Osteocyte (in vitro differentiated cells): ENCODE data around the gene DRD4. TPM values are rescaled to one million over a fixed set of nuclear protein-coding genes. Genes with fewer than 3 reads are reported as not detected.

Source experiments
- DNase-seq: peaks from one replicate; pipeline ENCODE4 v3.0.0; 2021; ENCODE audit warnings: mixed read lengths; ENCODE audit not compliant: unreplicated experiment; ENCODE audit errors: extremely low spot score
- H3K27ac Mint-ChIP-seq: one replicate; pipeline ENCODE4 v1.8.0; 2021; ENCODE audit warnings: mild to moderate bottlenecking, mixed read lengths; ENCODE audit not compliant: unreplicated experiment
- H3K27me3 Mint-ChIP-seq: one replicate; pipeline ENCODE4 v1.8.0; 2021; ENCODE audit warnings: mixed read lengths; ENCODE audit not compliant: unreplicated experiment
- H3K36me3 Mint-ChIP-seq: one replicate; pipeline ENCODE4 v1.8.0; 2021; ENCODE audit warnings: mixed read lengths; ENCODE audit not compliant: unreplicated experiment
- H3K4me1 Mint-ChIP-seq: one replicate; pipeline ENCODE4 v1.8.0; 2021; ENCODE audit warnings: mixed read lengths; ENCODE audit not compliant: unreplicated experiment
- H3K4me3 Mint-ChIP-seq: one replicate; pipeline ENCODE4 v1.8.0; 2021; ENCODE audit warnings: mild to moderate bottlenecking, moderate library complexity, mixed read lengths; ENCODE audit not compliant: unreplicated experiment
- H3K9me3 Mint-ChIP-seq: one replicate; pipeline ENCODE4 v1.8.0; 2021; ENCODE audit warnings: mixed read lengths; ENCODE audit not compliant: unreplicated experiment
- CTCF ChIP-seq: fragments of 200-600 bp; sonication (generic); IDR thresholded peaks from 2 replicates; pipeline ENCODE4 v1.5.0; 2021; ENCODE audit warnings: antibody characterized with exemption, mild to moderate bottlenecking, moderate library complexity
- total RNA-seq: library from RNA; stranded (reverse); gene quantifications from 2 replicates; pipeline ENCODE4 v1.2.1, GENCODE V29; 2021

DRD4 gene
- total RNA-seq, 1 donor from 2014 or later = 1.7 TPM

- no peak for DNase-seq
- H3K36me3 Mint-ChIP-seq = peaks cover 22% of the 10 kb centered on the region
- TF ChIP-seq CTCF = no peak
- no peaks in the 10 kb centered on the region for H3K27me3 Mint-ChIP-seq
- H3K27ac Mint-ChIP-seq = no peak overlapping the region
- H3K9me3 Mint-ChIP-seq = no peaks in the 10 kb centered on the region
- H3K4me3 Mint-ChIP-seq = no peak overlapping the region
- H3K4me1 Mint-ChIP-seq = no peaks in the 10 kb centered on the region
Measured at GRCh38 chr11:656866-657265, 19.8 kb downstream of the DRD4 start.

- no peaks in the 10 kb centered on the region for H3K9me3 Mint-ChIP-seq
- H3K4me1 Mint-ChIP-seq = no peaks in the 10 kb centered on the region
- no peak for DNase-seq
- no peaks in the 10 kb centered on the region for H3K27me3 Mint-ChIP-seq
- H3K36me3 Mint-ChIP-seq = peaks cover 19% of the 10 kb centered on the region
- no peak overlapping the region for H3K4me3 Mint-ChIP-seq
- H3K27ac Mint-ChIP-seq = no peak overlapping the region
- no peak for TF ChIP-seq CTCF
Measured at GRCh38 chr11:657691-658126, 20.6 kb downstream of the DRD4 start.

- no peak for DNase-seq
- Mint-ChIP-seq H3K27me3 (no peaks in the 10 kb centered on the region), H3K4me1 (no peaks in the 10 kb centered on the region), H3K4me3 (no peak overlapping the region), H3K36me3 (peaks cover 19% of the 10 kb centered on the region), H3K9me3 (no peaks in the 10 kb centered on the region), H3K27ac (peak overlapping the region; percentile 18)
- TF ChIP-seq CTCF = no peak
Measured at GRCh38 chr11:659532-660085, 22.5 kb downstream of the DRD4 start.

- Mint-ChIP-seq H3K9me3 (no peaks in the 10 kb centered on the region), H3K27ac (peak overlapping the region; percentile 18), H3K27me3 (no peaks in the 10 kb centered on the region), H3K36me3 (peaks cover 20% of the 10 kb centered on the region), H3K4me3 (no peak overlapping the region), H3K4me1 (peaks cover 1% of the 10 kb centered on the region)
- DNase-seq = no peak
- TF ChIP-seq CTCF = no peak
Measured at GRCh38 chr11:660281-660680, 23.2 kb downstream of the DRD4 start.

- no peaks in the 10 kb centered on the region for H3K27me3 Mint-ChIP-seq
- no peak overlapping the region for H3K4me3 Mint-ChIP-seq
- no peak for DNase-seq
- no peak overlapping the region for H3K27ac Mint-ChIP-seq
- no peaks in the 10 kb centered on the region for H3K9me3 Mint-ChIP-seq
- peaks cover 24% of the 10 kb centered on the region for H3K36me3 Mint-ChIP-seq
- peaks cover 7% of the 10 kb centered on the region for H3K4me1 Mint-ChIP-seq
- no peak for TF ChIP-seq CTCF
Measured at GRCh38 chr11:660681-661444, 23.8 kb downstream of the DRD4 start.
